ENCODE measurements around the gene NKAPD1. TPM values are rescaled to one million over a fixed set of nuclear protein-coding genes. Genes with fewer than 3 reads are reported as not detected.

The NKAPD1 gene
- total RNA-seq, 1 donor from 2014 or later: 11.8 TPM

- Histone ChIP-seq H3K9me3 (no peaks in the 10 kb centered on the region), H3K36me3 (peaks cover 0 to 29% of the 10 kb centered on the region in 2 donors), H3K4me3 (no peak overlapping the region), H3K27ac (no peak overlapping the region), H3K27me3 (no peaks in the 10 kb centered on the region), H3K4me1 (no peaks in the 10 kb centered on the region)
- TF ChIP-seq CTCF (IDR thresholded peaks at IDR 0.05): no peak
- no peak for TF ChIP-seq POLR2AphosphoS5 (IDR thresholded peaks at IDR 0.05; ENCODE audit: insufficient read depth in 1 of 2, low read depth in 1 of 2)
- TF ChIP-seq POLR2A (IDR thresholded peaks at IDR 0.05): no peak
- DNase-seq (ENCODE audit: extremely low spot score in 2 of 2): no peak
- intact Hi-C loops (cut with DNase I): no loop called here
These were observed 11.2 kb upstream of the NKAPD1 start for GRCh38 chr11:112062923-112063322.

- no peak for TF ChIP-seq POLR2A (IDR thresholded peaks at IDR 0.05)
- no peak for TF ChIP-seq POLR2AphosphoS5 (IDR thresholded peaks at IDR 0.05; ENCODE audit: insufficient read depth in 1 of 2, low read depth in 1 of 2)
- no peak for TF ChIP-seq CTCF (IDR thresholded peaks at IDR 0.05)
- Histone ChIP-seq H3K9me3 (no peaks in the 10 kb centered on the region), H3K36me3 (peaks cover 6 to 66% of the 10 kb centered on the region in 2 donors), H3K4me3 (no peak overlapping the region), H3K4me1 (peaks cover 16% of the 10 kb centered on the region), H3K27me3 (no peaks in the 10 kb centered on the region), H3K27ac (no peak overlapping the region)
- intact Hi-C loops (cut with DNase I): no loop called here
- no peak for DNase-seq (ENCODE audit: extremely low spot score in 2 of 2)
These were observed 8.6 kb downstream of the NKAPD1 start for GRCh38 chr11:112082729-112083128.

GRCh38 chr11:112085822-112086421 lies 11.8 kb downstream of the NKAPD1 start:
- DNase-seq (ENCODE audit: extremely low spot score in 2 of 2): no peak
- intact Hi-C loops (cut with DNase I): loop anchor here (5.0 kb wide), 1 partner anchor 209 kb away; the partner anchor contains the start of genes CFAP68 and FDXACB1
- H3K4me1 ChIP-seq: peaks cover 35% of the 10 kb centered on the region
- peak overlapping the region; percentile 64 to 83 for H3K4me3 ChIP-seq
- H3K36me3 ChIP-seq: peaks cover 6 to 63% of the 10 kb centered on the region in 2 donors
- H3K27ac ChIP-seq: peak overlapping the region; percentile 77
- H3K9me3 ChIP-seq: no peaks in the 10 kb centered on the region
- TF ChIP-seq CTCF (IDR thresholded peaks at IDR 0.05) (no peak), POLR2A (IDR thresholded peaks at IDR 0.05) (no peak), POLR2AphosphoS5 (IDR thresholded peaks at IDR 0.05; ENCODE audit: insufficient read depth in 1 of 2, low read depth in 1 of 2) (no peak)
- no peaks in the 10 kb centered on the region for H3K27me3 ChIP-seq

- Histone ChIP-seq H3K9me3 (no peaks in the 10 kb centered on the region), H3K27ac (peak within 1 kb of the TSS; percentile 77), H3K36me3 (peaks cover 6 to 63% of the 10 kb centered on the region in 2 donors), H3K4me3 (peak within 1 kb of the TSS; percentile 64 to 83), H3K4me1 (peaks cover 35% of the 10 kb centered on the region), H3K27me3 (no peaks in the 10 kb centered on the region)
- TF ChIP-seq POLR2A (IDR thresholded peaks at IDR 0.05) (no peak), POLR2AphosphoS5 (IDR thresholded peaks at IDR 0.05; ENCODE audit: insufficient read depth in 1 of 2, low read depth in 1 of 2) (peak; percentile 87 to 99), CTCF (IDR thresholded peaks at IDR 0.05) (peak in 2 of 3 experiments; percentile 2 to 21)
- peak; percentile 96 to 98 for DNase-seq (ENCODE audit: extremely low spot score in 2 of 2)
- intact Hi-C loops (cut with DNase I): loop anchor here (5.0 kb wide), 1 partner anchor 209 kb away; the partner anchor contains the start of genes CFAP68 and FDXACB1
These were observed 12.5 kb downstream of the NKAPD1 start, which contains the start of the genes SDHD and TIMM8B for GRCh38 chr11:112086422-112087191. Gene SDHD (plus strand): TSS chr11:112086873. CDS start chr11:112086908, 35 bp downstream. Gene TIMM8B (minus strand): TSS chr11:112086756. CDS start chr11:112086723, 33 bp downstream.

Data from vagina (tissue), 2 donors.